Keratinocyte (primary cell): Measurements from ENCODE around the gene EIF3CL. TPM values are rescaled to one million over a fixed set of nuclear protein-coding genes. Genes with fewer than 3 reads are reported as not detected.
"Not testable (repeated sequence)": the region's sequence is repeated elsewhere in the genome, so short reads cannot be mapped to it uniquely, and the experiment has no call there.

Experiments
- DNase-seq: peaks from one replicate; pipeline ENCODE4 v3.0.0-alpha.2; 2011; ENCODE audit warnings: low read depth, missing footprints, low spot score
- FAIRE-seq: peaks from 2 replicates; lab custom pipeline; 2011; peaks lifted over from hg19 to GRCh38; lab: Jason Lieb, UNC
- H2AFZ ChIP-seq: 2 replicates; pipeline ENCODE4 v1.6.0; 2012; ENCODE audit warnings: low read length, control low read depth, inconsistent platforms; ENCODE audit not compliant: control insufficient read depth
- H3K27ac ChIP-seq: 2 replicates; pipeline ENCODE4 v1.5.1; 2011; ENCODE audit warnings: low read length; ENCODE audit not compliant: control insufficient read depth, insufficient read depth
- H3K27me3 ChIP-seq: 3 replicates; pipeline ENCODE4 v1.6.0; 2011; ENCODE audit warnings: low read length; ENCODE audit not compliant: control insufficient read depth, insufficient read depth; ENCODE audit errors: extremely low read depth
- H3K36me3 ChIP-seq, 2 experiments: 2 replicates in 1 of 2; 3 replicates in 1 of 2; pipeline ENCODE4 v1.5.1; 2011; ENCODE audit warnings: low read length in 2 of 2, mild to moderate bottlenecking in 1 of 2; ENCODE audit not compliant: control insufficient read depth in 2 of 2, insufficient read depth in 2 of 2; ENCODE audit errors: extremely low read depth in 1 of 2
- H3K4me1 ChIP-seq: 3 replicates; pipeline ENCODE4 v1.5.1; 2011; ENCODE audit warnings: low read length; ENCODE audit not compliant: control insufficient read depth, insufficient read depth; ENCODE audit errors: extremely low read depth
- H3K4me2 ChIP-seq: 3 replicates; pipeline ENCODE4 v1.6.0; 2011; ENCODE audit warnings: low read depth, low read length; ENCODE audit not compliant: control insufficient read depth, insufficient read depth; ENCODE audit errors: extremely low read depth
- H3K4me3 ChIP-seq, 3 experiments: fragments of 200-600 bp in 1 of 3; sonication (generic) in 1 of 3; 2 replicates in 2 of 3; 3 replicates in 1 of 3; pipeline ENCODE4 v1.5.1; 2011 to 2016; ENCODE audit warnings: low read length in 3 of 3, mild to moderate bottlenecking in 3 of 3, control low read depth in 2 of 3, inconsistent platforms in 1 of 3, low read depth in 1 of 3, mixed read lengths in 1 of 3, mixed run types in 1 of 3, moderate library complexity in 1 of 3; ENCODE audit not compliant: control insufficient read depth in 2 of 3, insufficient read depth in 2 of 3; ENCODE audit errors: extremely low read depth in 1 of 3
- H3K79me2 ChIP-seq: 2 replicates; pipeline ENCODE4 v1.6.0; 2012; ENCODE audit warnings: low read length; ENCODE audit not compliant: control insufficient read depth, insufficient read depth
- H3K9ac ChIP-seq: 3 replicates; pipeline ENCODE4 v1.6.0; 2011; ENCODE audit warnings: low read length; ENCODE audit not compliant: control insufficient read depth, insufficient read depth; ENCODE audit errors: extremely low read depth
- H3K9me1 ChIP-seq: 3 replicates; pipeline ENCODE4 v1.6.0; 2011; ENCODE audit warnings: low read length; ENCODE audit not compliant: control insufficient read depth, insufficient read depth; ENCODE audit errors: extremely low read depth
- H3K9me3 ChIP-seq: 2 replicates; pipeline ENCODE4 v1.5.1; 2012; ENCODE audit warnings: low read depth, low read length; ENCODE audit not compliant: control insufficient read depth
- H4K20me1 ChIP-seq: 3 replicates; pipeline ENCODE4 v1.6.0; 2011; ENCODE audit warnings: low read length; ENCODE audit not compliant: control insufficient read depth, insufficient read depth; ENCODE audit errors: extremely low read depth
- dilution Hi-C: fragments of 300-500 bp; cut with MboI; formaldehyde crosslinking; loops from one replicate; pipeline ENCODE4 v1.7.0; 2020; ENCODE audit warnings: low sequenced_read_pairs; ENCODE audit not compliant: extremely low pct_ligation_motif_present
- polyA plus RNA-seq, 5 experiments: library from polyadenylated mRNA; depleted of rRNA in 3 of 5; stranded (reverse) in 3 of 5; stranded (forward) in 1 of 5; unstranded in 1 of 5; fragments of >200 nt; gene quantifications; 1 replicate in 1 of 5; 2 replicates in 3 of 5; 3 replicates in 1 of 5; pipeline versions ENCODE4 v1.2.1 to v1.2.3, GENCODE V29; 2011 to 2012; ENCODE audit warnings: missing spikeins in 2 of 5, low read depth in 1 of 5, low replicate concordance in 1 of 5

Gene EIF3CL
- polyA plus RNA-seq, 1 donor (not counting 4 experiments of a cell fraction or from before 2014, with no cell fraction given) = 50.8 TPM

DNA sequence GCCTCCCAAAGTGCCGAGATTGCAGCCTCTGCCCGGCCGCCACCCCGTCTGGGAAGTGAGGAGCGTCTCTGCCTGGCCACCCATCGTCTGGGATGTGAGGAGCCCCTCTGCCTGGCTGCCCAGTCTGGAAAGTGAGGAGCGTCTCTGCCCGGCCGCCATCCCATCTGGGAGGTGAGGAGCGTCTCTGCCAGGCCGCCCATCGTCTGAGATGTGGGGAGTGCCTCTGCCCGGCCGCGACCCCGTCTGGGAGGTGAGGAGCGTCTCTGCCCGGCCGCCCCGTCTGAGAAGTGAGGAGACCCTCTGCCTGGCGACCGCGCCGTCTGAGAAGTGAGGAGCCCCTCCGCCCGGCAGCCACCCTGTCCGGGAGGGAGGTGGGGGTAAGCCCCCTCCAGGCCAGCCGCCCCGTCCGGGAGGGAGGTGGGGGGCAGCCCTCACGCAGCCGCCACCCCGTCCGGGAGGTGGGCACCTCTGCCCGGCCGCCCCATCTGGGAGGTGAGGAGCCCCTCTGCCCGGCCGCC, 26.5 kb downstream of the EIF3CL start:
- DNase-seq, dilution Hi-C loops: not testable (repeated sequence)

DNA sequence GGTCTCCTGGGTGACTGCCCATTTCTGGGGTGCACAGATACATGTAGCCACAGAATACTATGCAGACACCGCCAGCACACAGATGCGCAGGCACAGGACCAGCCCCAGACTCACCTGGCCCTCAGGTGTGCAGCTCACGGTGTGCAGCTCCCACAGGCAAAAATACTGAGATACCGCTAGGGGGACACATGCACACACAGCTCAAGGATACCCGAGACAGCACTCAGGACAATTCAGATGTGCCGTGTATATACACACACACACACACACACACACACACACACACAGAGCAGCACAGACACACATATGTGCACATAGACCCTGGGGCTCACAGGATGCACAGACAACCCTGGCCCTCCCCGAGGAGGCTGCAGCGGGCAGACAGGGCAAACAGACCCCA, 28.5 kb downstream of the EIF3CL start:
- dilution Hi-C loops, H3K27ac ChIP-seq, H3K27me3 ChIP-seq, H3K9me1 ChIP-seq, FAIRE-seq, H2AFZ ChIP-seq, H3K79me2 ChIP-seq, DNase-seq, H4K20me1 ChIP-seq, H3K9me3 ChIP-seq, H3K4me1 ChIP-seq, H3K9ac ChIP-seq, H3K36me3 ChIP-seq, H3K4me3 ChIP-seq, H3K4me2 ChIP-seq: not testable (repeated sequence)

More for the DNA sequence above, 26.5 kb downstream of the EIF3CL start:
- not testable (repeated sequence) for H3K4me1 ChIP-seq, FAIRE-seq, H3K9me1 ChIP-seq, H2AFZ ChIP-seq, H3K9me3 ChIP-seq, H3K79me2 ChIP-seq, H3K4me2 ChIP-seq, H3K9ac ChIP-seq, H3K27me3 ChIP-seq, H3K27ac ChIP-seq, H3K4me3 ChIP-seq, H4K20me1 ChIP-seq, H3K36me3 ChIP-seq

DNA sequence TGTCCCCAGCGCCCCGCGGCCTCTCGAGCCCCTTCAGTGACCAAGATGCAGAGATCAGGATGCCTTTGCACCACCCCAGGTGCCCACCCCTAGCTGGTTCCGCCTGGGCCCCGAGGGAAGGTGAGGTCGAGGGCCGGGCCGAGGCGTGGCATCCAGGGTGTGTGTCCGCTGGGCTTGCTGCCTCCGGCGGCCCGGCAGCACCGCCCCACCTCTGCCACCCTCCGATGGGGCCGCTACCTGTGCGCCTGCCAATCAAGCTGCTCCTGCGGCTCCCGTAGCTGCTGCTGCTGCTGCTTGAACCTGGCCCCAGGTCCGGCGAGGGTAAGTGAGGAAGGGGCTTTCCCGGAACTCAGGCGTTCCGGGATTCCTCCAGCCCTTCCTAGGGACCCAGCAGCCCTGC, 29.4 kb downstream of the EIF3CL start:
- H3K27me3 ChIP-seq, H3K79me2 ChIP-seq, dilution Hi-C loops, H3K9ac ChIP-seq, FAIRE-seq, H3K36me3 ChIP-seq, H3K4me1 ChIP-seq, H3K9me3 ChIP-seq, DNase-seq, H3K9me1 ChIP-seq, H4K20me1 ChIP-seq, H3K4me2 ChIP-seq, H2AFZ ChIP-seq, H3K27ac ChIP-seq, H3K4me3 ChIP-seq: not testable (repeated sequence)

DNA sequence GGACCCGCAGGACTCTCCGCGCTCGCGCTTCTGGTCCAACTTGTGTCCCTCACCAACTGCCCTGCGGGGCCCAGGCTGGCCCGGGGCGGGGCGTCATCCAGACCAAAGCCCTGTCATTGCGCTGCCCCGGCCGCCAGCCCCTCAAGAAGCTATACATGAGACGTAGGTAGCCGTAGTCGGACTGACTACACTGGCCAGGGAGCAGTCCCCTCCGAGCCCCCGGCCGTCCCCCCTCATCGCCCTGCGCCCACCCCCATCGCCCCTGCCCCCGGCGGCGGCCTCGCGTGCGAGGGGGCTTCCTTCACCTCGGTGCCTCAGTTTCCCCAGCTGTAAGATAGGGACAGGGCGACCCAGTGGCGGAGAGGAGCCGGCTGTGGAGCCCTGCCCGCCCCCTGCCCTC, 35.7 kb downstream of the EIF3CL start:
- H3K27me3 ChIP-seq, H3K4me2 ChIP-seq, H3K9me1 ChIP-seq, H2AFZ ChIP-seq, H3K79me2 ChIP-seq, DNase-seq, H3K4me1 ChIP-seq, H3K36me3 ChIP-seq, H3K27ac ChIP-seq, H3K4me3 ChIP-seq, H4K20me1 ChIP-seq, H3K9me3 ChIP-seq, dilution Hi-C loops, FAIRE-seq, H3K9ac ChIP-seq: not testable (repeated sequence)

DNA sequence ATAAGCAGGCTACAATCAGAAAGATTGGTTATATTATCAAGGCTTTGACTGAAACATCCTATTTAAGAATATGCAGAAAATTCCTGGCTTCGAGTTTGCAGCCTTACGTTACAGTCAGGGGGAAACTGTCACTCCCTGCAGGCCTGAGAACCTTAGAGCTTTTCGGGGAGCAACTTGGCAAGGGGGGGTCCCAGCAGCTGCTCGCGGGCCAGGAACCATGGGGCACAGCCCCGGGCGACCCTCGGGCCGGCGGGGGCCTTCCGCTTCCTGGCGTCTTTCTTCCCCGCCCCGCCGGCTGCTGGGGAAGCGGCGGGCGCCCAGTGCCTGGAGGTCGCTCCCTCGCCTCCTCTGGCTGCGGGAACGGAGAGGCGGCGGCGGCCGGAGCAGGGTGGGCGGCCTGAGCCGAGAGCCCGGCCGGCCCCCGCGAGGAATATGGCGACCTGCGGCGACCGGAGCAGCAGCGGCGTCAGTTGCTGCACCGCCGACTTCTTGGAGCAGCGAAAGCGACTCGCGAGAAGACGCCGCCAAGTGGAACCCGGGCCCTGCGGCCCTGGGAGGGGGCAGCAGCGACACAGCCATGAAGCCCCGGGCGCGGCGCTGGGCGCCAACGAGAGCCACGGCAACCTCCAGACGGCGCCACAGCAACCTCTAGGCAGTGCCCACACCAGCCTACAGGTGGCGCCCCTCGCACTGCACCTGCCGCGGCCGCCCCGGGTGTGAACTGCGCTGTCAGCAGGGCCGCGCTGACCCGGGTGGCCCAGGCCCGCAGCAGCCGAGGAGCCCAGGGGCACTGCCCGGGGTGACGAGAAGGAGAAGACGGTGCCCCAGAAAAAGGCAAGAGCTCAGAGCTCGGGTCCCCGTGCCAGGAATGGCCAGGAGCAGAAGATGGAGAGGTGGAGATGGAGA, 39.1 kb downstream of the EIF3CL start:
- H3K4me3 ChIP-seq, H3K4me2 ChIP-seq, FAIRE-seq, H4K20me1 ChIP-seq, H2AFZ ChIP-seq, H3K4me1 ChIP-seq, H3K9me1 ChIP-seq, dilution Hi-C loops, H3K27ac ChIP-seq, H3K79me2 ChIP-seq, H3K36me3 ChIP-seq, H3K9ac ChIP-seq, DNase-seq, H3K27me3 ChIP-seq, H3K9me3 ChIP-seq: not testable (repeated sequence)
